Bronchial epithelial cell (primary cell): ENCODE results near the gene PRELID2. TPM values are rescaled to one million over a fixed set of nuclear protein-coding genes. Genes with fewer than 3 reads are reported as not detected.

Experiments
- DNase-seq: peaks from one replicate; pipeline ENCODE4 v3.0.0-alpha.2; 2010; ENCODE audit warnings: low read depth
- FAIRE-seq: peaks from 2 replicates; lab custom pipeline; 2011; peaks lifted over from hg19 to GRCh38; lab: Jason Lieb, UNC
- H3K27me3 ChIP-seq: 2 replicates; pipeline ENCODE4 v1.5.1; 2011; ENCODE audit warnings: low read length; ENCODE audit not compliant: control insufficient read depth, insufficient read depth
- H3K36me3 ChIP-seq: 2 replicates; pipeline ENCODE4 v1.5.1; 2011; ENCODE audit warnings: low read length; ENCODE audit not compliant: control insufficient read depth, insufficient read depth
- H3K4me3 ChIP-seq: 2 replicates; pipeline ENCODE4 v1.5.1; 2011; ENCODE audit warnings: mild to moderate bottlenecking, low read depth, low read length, control low read depth
- CTCF ChIP-seq: IDR thresholded peaks from 2 replicates; pipeline ENCODE4 v1.5.1; 2011; ENCODE audit warnings: mild to moderate bottlenecking, moderate library complexity, low read length, control low read depth, inconsistent platforms; ENCODE audit not compliant: insufficient read depth, severe bottlenecking
- total RNA-seq: library from RNA; depleted of rRNA; stranded (reverse); fragments of >200 nt; gene quantifications from 2 replicates; pipeline ENCODE4 v1.2.1, GENCODE V29; 2014

Gene PRELID2
- total RNA-seq, 1 donor from 2014 or later: 12.4 TPM

GRCh38 chr5:145854651-145855258 lies 19.6 kb upstream of the PRELID2 start:
- H3K4me3 ChIP-seq: no peak overlapping the region
- H3K27me3 ChIP-seq: no peaks in the 10 kb centered on the region
- DNase-seq (peak; percentile 80), FAIRE-seq (peak; percentile 81)
- TF ChIP-seq CTCF: no peak
- no peaks in the 10 kb centered on the region for H3K36me3 ChIP-seq

GRCh38 chr5:145853781-145854376 lies 18.7 kb upstream of the PRELID2 start:
- FAIRE-seq: no peak
- no peaks in the 10 kb centered on the region for H3K27me3 ChIP-seq
- H3K4me3 ChIP-seq: no peak overlapping the region
- no peak for TF ChIP-seq CTCF
- no peaks in the 10 kb centered on the region for H3K36me3 ChIP-seq
- no peak for DNase-seq

- no peak for TF ChIP-seq CTCF
- FAIRE-seq: peak; percentile 72
These were observed 17.8 kb upstream of the PRELID2 start for GRCh38 chr5:145852990-145853389.

GRCh38 chr5:145848854-145849253 lies 13.7 kb upstream of the PRELID2 start:
- FAIRE-seq: peak; percentile 18
- DNase-seq: peak; percentile 94
- Histone ChIP-seq H3K36me3 (no peaks in the 10 kb centered on the region), H3K4me3 (no peak overlapping the region), H3K27me3 (no peaks in the 10 kb centered on the region)
- no peak for TF ChIP-seq CTCF

More at GRCh38 chr5:145852990-145853389, 17.8 kb upstream of the PRELID2 start:
- Histone ChIP-seq H3K36me3 (no peaks in the 10 kb centered on the region), H3K4me3 (no peak overlapping the region), H3K27me3 (no peaks in the 10 kb centered on the region)
- DNase-seq: no peak

GRCh38 chr5:145847499-145848497 lies 12.7 kb upstream of the PRELID2 start:
- peak; percentile 40 for FAIRE-seq

More at GRCh38 chr5:145847499-145848497, 12.7 kb upstream of the PRELID2 start:
- Histone ChIP-seq H3K4me3 (no peak overlapping the region), H3K36me3 (no peaks in the 10 kb centered on the region), H3K27me3 (no peaks in the 10 kb centered on the region)
- TF ChIP-seq CTCF: no peak
- peak; percentile 95 for DNase-seq
